Measurements from ENCODE around the gene RFNG.

DNA sequence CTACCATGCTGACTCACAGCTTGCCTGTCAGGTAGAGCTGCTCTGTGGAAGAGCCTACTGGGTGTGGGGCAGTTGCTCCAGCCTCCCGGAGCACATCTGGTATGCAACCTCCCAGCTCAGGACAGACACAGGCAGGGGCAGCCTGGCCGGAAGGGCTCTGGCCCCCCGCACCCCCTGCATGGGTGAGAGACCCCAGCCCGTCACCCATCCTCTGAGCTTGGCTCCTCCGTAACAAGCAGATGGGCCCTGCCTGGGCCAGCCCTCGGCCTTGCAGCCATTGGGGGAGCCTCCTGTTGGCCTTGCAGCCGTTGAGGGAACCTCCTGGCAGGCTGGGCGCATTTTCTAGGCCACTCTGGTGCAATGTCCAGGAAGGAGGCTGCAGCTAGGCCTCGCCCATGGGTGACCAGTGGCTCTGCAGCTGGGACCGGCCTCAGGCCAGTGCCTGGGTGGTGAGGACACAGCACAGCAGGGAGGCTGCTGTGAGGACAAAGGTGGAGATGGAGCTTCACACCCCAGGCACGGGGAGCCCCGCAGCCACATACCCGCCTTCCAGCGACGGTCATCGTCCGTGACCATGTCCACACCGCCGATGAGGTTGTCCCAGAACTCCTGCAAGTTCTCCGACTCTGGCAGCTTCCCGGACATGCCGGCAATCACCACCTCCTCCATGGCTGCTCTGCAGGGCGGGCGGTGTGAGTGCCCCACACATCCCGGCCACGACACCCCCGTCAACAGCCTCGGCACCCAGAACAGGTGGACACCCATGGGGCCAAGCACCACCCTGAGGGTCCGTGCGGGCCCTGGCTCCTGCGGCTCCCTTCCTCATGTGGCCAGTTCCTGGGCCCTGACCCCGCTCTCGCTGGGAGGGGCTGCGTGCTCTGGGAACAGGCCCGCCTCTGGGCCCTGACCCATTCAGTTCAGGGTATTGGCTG lies 44.4 kb upstream of the RFNG start:
- TF ChIP-seq, protein P1, sequence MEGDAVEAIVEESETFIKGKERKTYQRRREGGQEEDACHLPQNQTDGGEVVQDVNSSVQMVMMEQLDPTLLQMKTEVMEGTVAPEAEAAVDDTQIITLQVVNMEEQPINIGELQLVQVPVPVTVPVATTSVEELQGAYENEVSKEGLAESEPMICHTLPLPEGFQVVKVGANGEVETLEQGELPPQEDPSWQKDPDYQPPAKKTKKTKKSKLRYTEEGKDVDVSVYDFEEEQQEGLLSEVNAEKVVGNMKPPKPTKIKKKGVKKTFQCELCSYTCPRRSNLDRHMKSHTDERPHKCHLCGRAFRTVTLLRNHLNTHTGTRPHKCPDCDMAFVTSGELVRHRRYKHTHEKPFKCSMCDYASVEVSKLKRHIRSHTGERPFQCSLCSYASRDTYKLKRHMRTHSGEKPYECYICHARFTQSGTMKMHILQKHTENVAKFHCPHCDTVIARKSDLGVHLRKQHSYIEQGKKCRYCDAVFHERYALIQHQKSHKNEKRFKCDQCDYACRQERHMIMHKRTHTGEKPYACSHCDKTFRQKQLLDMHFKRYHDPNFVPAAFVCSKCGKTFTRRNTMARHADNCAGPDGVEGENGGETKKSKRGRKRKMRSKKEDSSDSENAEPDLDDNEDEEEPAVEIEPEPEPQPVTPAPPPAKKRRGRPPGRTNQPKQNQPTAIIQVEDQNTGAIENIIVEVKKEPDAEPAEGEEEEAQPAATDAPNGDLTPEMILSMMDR (IDR thresholded peaks at IDR 0.05), result no peak
- TF ChIP-seq POLR2A (IDR thresholded peaks at IDR 0.05), result no peak

All from adrenal gland (tissue), 5 donors.